K562 (cell line): Measurements from ENCODE around the gene RAD21L1. TPM values are rescaled to one million over a fixed set of nuclear protein-coding genes. Genes with fewer than 3 reads are reported as not detected.

Experiments
- ATAC-seq: fragments of 200-7000 bp; cut with Tn5 transposase; 3 replicates; pipeline ENCODE4 v1.9.1; 2020; ENCODE audit warnings: moderate library complexity
- BruUV-seq: library from RNA; stranded (reverse); fragments of 400-500 nt; replicated peaks from 2 replicates; lab custom pipeline; 2021; lab: Mats Ljungman, UMichigan
- CTCF ChIA-PET: fragments of 300-600 bp; formaldehyde crosslinking; extraction: SDS; loops from one replicate; lab custom pipeline; 2021; ENCODE audit warnings: low intra/inter-chr PET ratio; lab: Yijun Ruan, JAX
- POLR2A ChIA-PET: fragments of 300-600, 350-650 bp; sonication (Branson Sonifier 250); formaldehyde crosslinking; extraction: SDS; loops from one replicate; lab custom pipeline; 2021; ENCODE audit warnings: antibody characterized with exemption, inconsistent platforms; lab: Yijun Ruan, JAX
- DNase-seq, 4 experiments: peaks; one replicate each; pipeline versions ENCODE4 v3.0.0 to v3.0.0-alpha.2; 2011 to 2018; ENCODE audit warnings: low spot score in 3 of 4, mixed read lengths in 3 of 4; ENCODE audit errors: extremely low read depth in 1 of 4
- FAIRE-seq: peaks from 2 replicates; lab custom pipeline; 2011; peaks lifted over from hg19 to GRCh38; lab: Jason Lieb, UNC
- H2AFZ ChIP-seq: 2 replicates; pipeline ENCODE4 v1.6.0; 2011; ENCODE audit warnings: low read depth, low read length, control low read depth, inconsistent platforms
- H3K27ac ChIP-seq: fragments of 200-600 bp; 3 replicates; pipeline ENCODE4 v1.8.0; 2011; ENCODE audit warnings: low read depth, mild to moderate bottlenecking, control low read depth, inconsistent platforms, low read length, moderate library complexity, mixed read lengths; ENCODE audit errors: extremely low read depth
- H3K27me3 ChIP-seq, 2 experiments: fragments of 300-600 bp in 1 of 2; 2 replicates in 1 of 2; 3 replicates in 1 of 2; pipeline versions ENCODE4 v1.6.0 to v1.8.0; 2011; ENCODE audit warnings: inconsistent platforms in 2 of 2, low read length in 2 of 2, mild to moderate bottlenecking in 1 of 2, mixed read lengths in 1 of 2, moderate library complexity in 1 of 2; ENCODE audit not compliant: control insufficient read depth in 2 of 2, insufficient read depth in 2 of 2
- H3K36me3 ChIP-seq: fragments of 300-600 bp; 3 replicates; pipeline ENCODE4 v1.8.0; 2011; ENCODE audit warnings: mild to moderate bottlenecking, low read length, inconsistent platforms; ENCODE audit not compliant: control insufficient read depth, insufficient read depth
- H3K4me1 ChIP-seq, 2 experiments: fragments of 200-600 bp in 1 of 2; replicated peaks in 1 of 2; 2 replicates in 1 of 2; 3 replicates in 1 of 2; pipeline versions ENCODE4 v1.5.1 to v1.8.0; 2011; ENCODE audit warnings: inconsistent platforms in 2 of 2, low read length in 2 of 2, mild to moderate bottlenecking in 1 of 2, mixed read lengths in 1 of 2, moderate library complexity in 1 of 2; ENCODE audit not compliant: control insufficient read depth in 2 of 2, insufficient read depth in 2 of 2
- H3K4me2 ChIP-seq: 2 replicates; pipeline ENCODE4 v1.6.1; 2011; ENCODE audit warnings: low read length, control low read depth, inconsistent platforms, mixed read lengths; ENCODE audit not compliant: insufficient read depth
- H3K4me3 ChIP-seq: fragments of 200-600 bp; sonication (generic), shearing (Covaris generic); 2 replicates; pipeline ENCODE4 v1.5.1; 2016; ENCODE audit warnings: control low read depth, inconsistent platforms
- H3K79me2 ChIP-seq: fragments of 200-600 bp; 3 replicates; pipeline ENCODE4 v1.8.0; 2011; ENCODE audit warnings: low read length, inconsistent platforms; ENCODE audit not compliant: control insufficient read depth, insufficient read depth
- H3K9ac ChIP-seq, 2 experiments: 2 replicates each; pipeline versions ENCODE4 v1.6.0 to v1.6.1; 2011; ENCODE audit warnings: low read depth in 2 of 2, low read length in 2 of 2, control low read depth in 1 of 2, inconsistent platforms in 1 of 2, mild to moderate bottlenecking in 1 of 2, mixed read lengths in 1 of 2; ENCODE audit not compliant: insufficient read depth in 1 of 2
- H3K9me1 ChIP-seq: one replicate; pipeline ENCODE4 v1.6.0; 2011; ENCODE audit warnings: inconsistent platforms, mild to moderate bottlenecking, low read length, moderate library complexity; ENCODE audit not compliant: control insufficient read depth, insufficient read depth
- H3K9me3 ChIP-seq: replicated peaks from 2 replicates; pipeline ENCODE4 v1.5.1; 2011; ENCODE audit warnings: low read depth, low read length, inconsistent platforms; ENCODE audit not compliant: control insufficient read depth, insufficient read depth
- H4K20me1 ChIP-seq: replicated peaks from 2 replicates; pipeline ENCODE4 v1.6.1; 2011; ENCODE audit warnings: low read length, inconsistent platforms, mixed read lengths; ENCODE audit not compliant: control insufficient read depth, insufficient read depth
- BACH1 ChIP-seq: fragments of 200-800 bp; sonication (Bioruptor generic); IDR thresholded peaks from 2 replicates; pipeline ENCODE4 v1.6.1; 2016; ENCODE audit warnings: missing genetic modification characterization, missing compliant biosample characterization
- E2F4 ChIP-seq: sonication (generic); formaldehyde crosslinking; IDR thresholded peaks from 2 replicates; pipeline ENCODE4 v1.8.0; 2022; ENCODE audit warnings: mild to moderate bottlenecking, low read depth, missing genetic modification reagents
- EZH2 ChIP-seq: IDR thresholded peaks from 2 replicates; pipeline ENCODE4 v1.6.1; 2012; ENCODE audit warnings: low read depth, mild to moderate bottlenecking, inconsistent platforms, low read length, borderline replicate concordance
- FOXK1 ChIP-seq: sonication (generic); formaldehyde crosslinking; IDR thresholded peaks from 2 replicates; pipeline ENCODE4 v1.8.0; 2022; ENCODE audit warnings: missing genetic modification reagents, mild to moderate bottlenecking, borderline replicate concordance
- HDAC2 ChIP-seq: fragments of 450-650 bp; IDR thresholded peaks from 2 replicates; pipeline ENCODE4 v1.6.1; 2016; ENCODE audit warnings: mild to moderate bottlenecking
- HMGN3 ChIP-seq: IDR thresholded peaks from 2 replicates; pipeline ENCODE4 v1.6.1; 2011; ENCODE audit warnings: borderline replicate concordance, low read depth, mild to moderate bottlenecking, mixed read lengths, low read length; ENCODE audit not compliant: insufficient read length; ENCODE audit errors: extremely low read depth
- KAT8 ChIP-seq: fragments of 450-650 bp; IDR thresholded peaks from 2 replicates; pipeline ENCODE4 v1.6.1; 2016; ENCODE audit warnings: low read depth, mild to moderate bottlenecking
- MCM7 ChIP-seq, 2 experiments: fragments of 450-650 bp; IDR thresholded peaks; 2 replicates each; pipeline ENCODE4 v1.6.1; 2016 to 2018
- SMAD1 ChIP-seq: fragments of 150-350 bp; IDR thresholded peaks from 2 replicates; pipeline ENCODE4 v1.6.1; 2014; ENCODE audit warnings: low read length, low read depth; ENCODE audit not compliant: partially characterized antibody
- SP1 ChIP-seq: sonication (generic); formaldehyde crosslinking; IDR thresholded peaks from 2 replicates; pipeline ENCODE4 v1.8.1; 2022; ENCODE audit warnings: mild to moderate bottlenecking, missing genetic modification reagents
- TRIM24 ChIP-seq, 2 experiments: fragments of 450-650 bp; IDR thresholded peaks; 2 replicates each; pipeline ENCODE4 v1.6.1; 2016
- ZBTB1 ChIP-seq: sonication (generic); formaldehyde crosslinking; IDR thresholded peaks from 2 replicates; pipeline ENCODE4 v1.8.1; 2023; ENCODE audit warnings: missing genetic modification reagents, low read depth, mild to moderate bottlenecking, borderline replicate concordance
- ZNF197 ChIP-seq: fragments of 200-800 bp; sonication (Bioruptor generic); IDR thresholded peaks from 2 replicates; pipeline ENCODE4 v1.6.1; 2016; ENCODE audit warnings: low read depth, missing genetic modification characterization, missing compliant biosample characterization
- ZNF324 ChIP-seq: fragments of 250-450 bp; sonication (Bioruptor Pico); IDR thresholded peaks from 2 replicates; pipeline ENCODE4 v1.4.0; 2020; ENCODE audit warnings: mild to moderate bottlenecking
- ZNF507 ChIP-seq: conservative IDR thresholded peaks from 2 replicates; pipeline ENCODE4 v1.6.1; 2017; ENCODE audit warnings: missing genetic modification characterization, missing compliant biosample characterization
- ZNF589 ChIP-seq: fragments of 200-800 bp; sonication (Bioruptor generic); IDR thresholded peaks from 2 replicates; pipeline ENCODE4 v1.6.1; 2016; ENCODE audit warnings: low read depth, missing genetic modification characterization, missing compliant biosample characterization
- WGBS: fragments of 100-300 bp; shearing (Covaris generic); methylation state at CpG from one replicate; pipeline ENCODE4 v1.1.6; 2016; ENCODE audit warnings: low coverage, mixed read lengths; ENCODE audit not compliant: insufficient coverage; ENCODE audit errors: missing lambda C conversion rate; 5-methylcytosine and 5-hydroxymethylcytosine counted together
- in situ Hi-C: fragments of 300-500 bp; cut with MboI; formaldehyde crosslinking; loops from 4 replicates; pipeline ENCODE4 v1.15.0; 2018; ENCODE audit warnings: inconsistent platforms, mixed read lengths
- intact Hi-C: fragments of 100-400 bp; cut with micrococcal nuclease; formaldehyde crosslinking; loops from 2 replicates; pipeline ENCODE4 v1.14.2; 2022
- polyA plus RNA-seq, 8 experiments: library from polyadenylated mRNA; depleted of rRNA in 4 of 8; stranded (reverse) in 5 of 8; unstranded in 3 of 8; fragments of >200 nt; fragmentation: Nextera tagmentation in 2 of 8; fragmentation: Illumina TruSeq in 1 of 8; extraction: Ambion mirVana in 2 of 8; extraction: Trizol in 1 of 8; gene quantifications; 2 replicates each; pipeline versions ENCODE4 v1.2.1 to v1.2.3, GENCODE V29; 2011 to 2014; ENCODE audit warnings: inconsistent platforms in 1 of 8, missing spikeins in 1 of 8
- total RNA-seq, 7 experiments: library from RNA; depleted of rRNA in 6 of 7; stranded (reverse); fragments of >200 nt in 6 of 7; fragmentation: Illumina TruSeq in 2 of 7; extraction: Trizol in 2 of 7; gene quantifications; 2 replicates each; pipeline versions ENCODE4 v1.2.1 to v1.2.3, GENCODE V29; 2011 to 2021; ENCODE audit warnings: low replicate concordance in 1 of 7
- TF ChIP-seq, protein P1 (sequence below): sonication (generic); formaldehyde crosslinking; IDR thresholded peaks from 2 replicates; pipeline ENCODE4 v1.8.0; 2022; ENCODE audit warnings: missing genetic modification reagents, mild to moderate bottlenecking, borderline replicate concordance
- TF ChIP-seq, protein P2 (sequence below): fragments of 250-450 bp; sonication (Bioruptor Pico); IDR thresholded peaks from 2 replicates; pipeline ENCODE4 v1.8.0; 2021; ENCODE audit warnings: moderate library complexity, mild to moderate bottlenecking, inconsistent platforms

Gene RAD21L1
- total and polyA plus RNA-seq, 9 of the 15 experiments (the other 6 are each of a cell fraction or from before 2014, with no cell fraction given): 0.17 to 1.7 (median 0.45) TPM; not detected in 1

- H3K4me1 ChIP-seq: peaks cover 23 to 35% of the 10 kb centered on the region in 2 experiments
- intact Hi-C loops (loop anchor here (10.0 kb wide), 1 partner anchor 366 kb away; no protein-coding TSS in a partner anchor), in situ Hi-C loops (no loop called here)
- H2AFZ ChIP-seq: no peak overlapping the region
- H3K27ac ChIP-seq: no peak overlapping the region
- WGBS: 96% methylated on average over 10 of the region's 27 CpGs
- ATAC-seq (no peak), DNase-seq (no peak), FAIRE-seq (no peak)
- CTCF ChIA-PET: no interaction called here
- no peaks in the 10 kb centered on the region for H4K20me1 ChIP-seq
- no peak for TF ChIP-seq E2F4
- no peak for TF ChIP-seq FOXK1 (CRISPR knock-in tag)
- no peak for TF ChIP-seq EZH2
- TF ChIP-seq BACH1 (tag): no peak
- no peak for TF ChIP-seq ZNF324 (CRISPR knock-in tag)
- TF ChIP-seq HDAC2: no peak
- TF ChIP-seq KAT8: no peak
- TF ChIP-seq ZNF589 (CRISPR knock-in tag): no peak
- TF ChIP-seq ZNF197 (CRISPR knock-in tag): no peak
- TF ChIP-seq SMAD1: no peak
- no peak for TF ChIP-seq MCM7 (IDR thresholded peaks at IDR 0.05)
- TF ChIP-seq, protein P1, sequence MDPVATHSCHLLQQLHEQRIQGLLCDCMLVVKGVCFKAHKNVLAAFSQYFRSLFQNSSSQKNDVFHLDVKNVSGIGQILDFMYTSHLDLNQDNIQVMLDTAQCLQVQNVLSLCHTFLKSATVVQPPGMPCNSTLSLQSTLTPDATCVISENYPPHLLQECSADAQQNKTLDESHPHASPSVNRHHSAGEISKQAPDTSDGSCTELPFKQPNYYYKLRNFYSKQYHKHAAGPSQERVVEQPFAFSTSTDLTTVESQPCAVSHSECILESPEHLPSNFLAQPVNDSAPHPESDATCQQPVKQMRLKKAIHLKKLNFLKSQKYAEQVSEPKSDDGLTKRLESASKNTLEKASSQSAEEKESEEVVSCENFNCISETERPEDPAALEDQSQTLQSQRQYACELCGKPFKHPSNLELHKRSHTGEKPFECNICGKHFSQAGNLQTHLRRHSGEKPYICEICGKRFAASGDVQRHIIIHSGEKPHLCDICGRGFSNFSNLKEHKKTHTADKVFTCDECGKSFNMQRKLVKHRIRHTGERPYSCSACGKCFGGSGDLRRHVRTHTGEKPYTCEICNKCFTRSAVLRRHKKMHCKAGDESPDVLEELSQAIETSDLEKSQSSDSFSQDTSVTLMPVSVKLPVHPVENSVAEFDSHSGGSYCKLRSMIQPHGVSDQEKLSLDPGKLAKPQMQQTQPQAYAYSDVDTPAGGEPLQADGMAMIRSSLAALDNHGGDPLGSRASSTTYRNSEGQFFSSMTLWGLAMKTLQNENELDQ (CRISPR knock-in tag): no peak
- TF ChIP-seq TRIM24 (IDR thresholded peaks at IDR 0.05): no peak
- TF ChIP-seq, protein P2, sequence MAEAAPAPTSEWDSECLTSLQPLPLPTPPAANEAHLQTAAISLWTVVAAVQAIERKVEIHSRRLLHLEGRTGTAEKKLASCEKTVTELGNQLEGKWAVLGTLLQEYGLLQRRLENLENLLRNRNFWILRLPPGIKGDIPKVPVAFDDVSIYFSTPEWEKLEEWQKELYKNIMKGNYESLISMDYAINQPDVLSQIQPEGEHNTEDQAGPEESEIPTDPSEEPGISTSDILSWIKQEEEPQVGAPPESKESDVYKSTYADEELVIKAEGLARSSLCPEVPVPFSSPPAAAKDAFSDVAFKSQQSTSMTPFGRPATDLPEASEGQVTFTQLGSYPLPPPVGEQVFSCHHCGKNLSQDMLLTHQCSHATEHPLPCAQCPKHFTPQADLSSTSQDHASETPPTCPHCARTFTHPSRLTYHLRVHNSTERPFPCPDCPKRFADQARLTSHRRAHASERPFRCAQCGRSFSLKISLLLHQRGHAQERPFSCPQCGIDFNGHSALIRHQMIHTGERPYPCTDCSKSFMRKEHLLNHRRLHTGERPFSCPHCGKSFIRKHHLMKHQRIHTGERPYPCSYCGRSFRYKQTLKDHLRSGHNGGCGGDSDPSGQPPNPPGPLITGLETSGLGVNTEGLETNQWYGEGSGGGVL (CRISPR knock-in tag): no peak
- TF ChIP-seq ZNF507 (tag): no peak
- TF ChIP-seq ZBTB1: no peak
- TF ChIP-seq SP1 (CRISPR knock-in tag): no peak
- no peak for TF ChIP-seq HMGN3
- peaks cover 30% of the 10 kb centered on the region; the same call in 2 of the 3 replicates for H3K36me3 ChIP-seq
- no peaks in the 10 kb centered on the region for H3K27me3 ChIP-seq
- peak overlapping the region in 1 of 2 experiments; percentile 2; a peak in 1 of 4 replicates for H3K9ac ChIP-seq
- no peak overlapping the region for H3K4me3 ChIP-seq
- no peaks in the 10 kb centered on the region for H3K9me1 ChIP-seq
- no TSS peak for BruUV-seq
- H3K4me2 ChIP-seq: no peak overlapping the region
- no peaks in the 10 kb centered on the region for H3K9me3 ChIP-seq
- POLR2A ChIA-PET: interaction anchor here (0.7 to 0.9 kb wide), 2 partner anchors 10 to 15 kb away, joined by 3 read pairs; no protein-coding TSS in a partner anchor
- H3K79me2 ChIP-seq: peaks cover 24% of the 10 kb centered on the region
These were observed 44.9 kb upstream of the RAD21L1 start for GRCh38 chr20:1180949-1181348.
